ENCODE data around the gene TRIM42.

DNA sequence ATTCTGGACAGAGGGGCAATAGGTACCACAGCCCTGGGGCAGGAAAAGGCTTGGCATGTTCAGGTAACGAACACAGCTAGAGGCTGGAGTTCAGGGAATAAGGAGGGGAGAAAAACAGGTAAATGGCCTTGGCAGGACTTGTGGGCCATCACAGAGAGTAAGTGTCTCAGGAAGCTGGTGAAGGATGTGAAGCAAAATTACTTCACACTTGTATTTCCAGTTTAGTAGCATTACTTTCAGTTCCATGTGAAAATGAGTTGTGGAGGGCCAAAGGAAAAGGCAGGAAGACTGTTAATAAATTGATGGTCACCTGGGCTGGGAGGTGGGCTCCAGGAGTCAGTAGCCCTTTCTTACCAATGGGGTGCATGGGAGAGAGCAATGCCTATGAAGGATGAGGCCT is 25.6 kb downstream of the TRIM42 start:
- TF ChIP-seq ZNF777 (tag by site-specific recombination; IDR thresholded peaks at IDR 0.05; ENCODE audit: borderline replicate concordance) (no peak), HOXC10 (CRISPR knock-in tag; IDR thresholded peaks at IDR 0.05) (no peak), ZNF530 (tag by site-specific recombination; IDR thresholded peaks at IDR 0.05; ENCODE audit: low read depth) (no peak), SP2 (tag by site-specific recombination; IDR thresholded peaks at IDR 0.05) (no peak), SP3 (tag by site-specific recombination; IDR thresholded peaks at IDR 0.05) (no peak), TCF7L2 (IDR thresholded peaks at IDR 0.05; ENCODE audit: borderline replicate concordance, low read depth, low read length) (no peak), ZNF776 (tag by site-specific recombination; IDR thresholded peaks at IDR 0.05; ENCODE audit: borderline replicate concordance) (no peak), ZNF792 (tag by site-specific recombination; IDR thresholded peaks at IDR 0.05) (no peak)
- TF ChIP-seq, protein P1, sequence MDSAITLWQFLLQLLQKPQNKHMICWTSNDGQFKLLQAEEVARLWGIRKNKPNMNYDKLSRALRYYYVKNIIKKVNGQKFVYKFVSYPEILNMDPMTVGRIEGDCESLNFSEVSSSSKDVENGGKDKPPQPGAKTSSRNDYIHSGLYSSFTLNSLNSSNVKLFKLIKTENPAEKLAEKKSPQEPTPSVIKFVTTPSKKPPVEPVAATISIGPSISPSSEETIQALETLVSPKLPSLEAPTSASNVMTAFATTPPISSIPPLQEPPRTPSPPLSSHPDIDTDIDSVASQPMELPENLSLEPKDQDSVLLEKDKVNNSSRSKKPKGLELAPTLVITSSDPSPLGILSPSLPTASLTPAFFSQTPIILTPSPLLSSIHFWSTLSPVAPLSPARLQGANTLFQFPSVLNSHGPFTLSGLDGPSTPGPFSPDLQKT (IDR thresholded peaks at IDR 0.05; ENCODE audit: borderline replicate concordance, low read depth, low read length): no peak
- TF ChIP-seq, protein P2, sequence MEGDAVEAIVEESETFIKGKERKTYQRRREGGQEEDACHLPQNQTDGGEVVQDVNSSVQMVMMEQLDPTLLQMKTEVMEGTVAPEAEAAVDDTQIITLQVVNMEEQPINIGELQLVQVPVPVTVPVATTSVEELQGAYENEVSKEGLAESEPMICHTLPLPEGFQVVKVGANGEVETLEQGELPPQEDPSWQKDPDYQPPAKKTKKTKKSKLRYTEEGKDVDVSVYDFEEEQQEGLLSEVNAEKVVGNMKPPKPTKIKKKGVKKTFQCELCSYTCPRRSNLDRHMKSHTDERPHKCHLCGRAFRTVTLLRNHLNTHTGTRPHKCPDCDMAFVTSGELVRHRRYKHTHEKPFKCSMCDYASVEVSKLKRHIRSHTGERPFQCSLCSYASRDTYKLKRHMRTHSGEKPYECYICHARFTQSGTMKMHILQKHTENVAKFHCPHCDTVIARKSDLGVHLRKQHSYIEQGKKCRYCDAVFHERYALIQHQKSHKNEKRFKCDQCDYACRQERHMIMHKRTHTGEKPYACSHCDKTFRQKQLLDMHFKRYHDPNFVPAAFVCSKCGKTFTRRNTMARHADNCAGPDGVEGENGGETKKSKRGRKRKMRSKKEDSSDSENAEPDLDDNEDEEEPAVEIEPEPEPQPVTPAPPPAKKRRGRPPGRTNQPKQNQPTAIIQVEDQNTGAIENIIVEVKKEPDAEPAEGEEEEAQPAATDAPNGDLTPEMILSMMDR (tag by site-specific recombination; IDR thresholded peaks at IDR 0.05): no peak
